Erythroblast (primary cell): ENCODE measurements around the gene THRB.

Source experiments
- GATA1 ChIP-seq: IDR thresholded peaks from 2 replicates; pipeline ENCODE4 v1.6.1; 2011; ENCODE audit warnings: low read depth, mild to moderate bottlenecking, control low read depth, low read length, moderate library complexity
- POLR2A ChIP-seq: IDR thresholded peaks from 2 replicates; pipeline ENCODE4 v1.6.1; 2011; ENCODE audit warnings: mild to moderate bottlenecking, low read length

DNA sequence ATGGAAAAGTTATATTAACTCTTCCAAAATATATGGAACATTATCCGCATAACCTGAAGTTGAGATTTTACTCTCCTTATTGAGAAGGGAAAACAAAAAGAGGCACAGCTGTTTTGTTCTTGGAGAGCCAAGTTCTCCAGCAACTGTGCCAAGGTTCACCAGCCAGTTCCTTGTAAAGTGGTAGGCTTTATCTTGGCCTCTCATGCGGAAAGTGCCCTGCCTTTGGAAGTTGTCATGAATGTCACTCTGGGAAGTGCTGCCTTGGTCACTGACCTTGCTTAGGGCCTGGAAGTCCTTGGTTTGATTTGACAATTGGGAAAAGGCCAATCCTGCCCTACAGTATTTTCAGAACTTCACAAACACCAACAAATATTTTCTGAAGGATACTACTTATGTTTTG, 44.2 kb upstream of the THRB start:
- TF ChIP-seq POLR2A (no peak), GATA1 (no peak)
